ENCODE measurements around the gene NFATC1.

Gene NFATC1

DNA sequence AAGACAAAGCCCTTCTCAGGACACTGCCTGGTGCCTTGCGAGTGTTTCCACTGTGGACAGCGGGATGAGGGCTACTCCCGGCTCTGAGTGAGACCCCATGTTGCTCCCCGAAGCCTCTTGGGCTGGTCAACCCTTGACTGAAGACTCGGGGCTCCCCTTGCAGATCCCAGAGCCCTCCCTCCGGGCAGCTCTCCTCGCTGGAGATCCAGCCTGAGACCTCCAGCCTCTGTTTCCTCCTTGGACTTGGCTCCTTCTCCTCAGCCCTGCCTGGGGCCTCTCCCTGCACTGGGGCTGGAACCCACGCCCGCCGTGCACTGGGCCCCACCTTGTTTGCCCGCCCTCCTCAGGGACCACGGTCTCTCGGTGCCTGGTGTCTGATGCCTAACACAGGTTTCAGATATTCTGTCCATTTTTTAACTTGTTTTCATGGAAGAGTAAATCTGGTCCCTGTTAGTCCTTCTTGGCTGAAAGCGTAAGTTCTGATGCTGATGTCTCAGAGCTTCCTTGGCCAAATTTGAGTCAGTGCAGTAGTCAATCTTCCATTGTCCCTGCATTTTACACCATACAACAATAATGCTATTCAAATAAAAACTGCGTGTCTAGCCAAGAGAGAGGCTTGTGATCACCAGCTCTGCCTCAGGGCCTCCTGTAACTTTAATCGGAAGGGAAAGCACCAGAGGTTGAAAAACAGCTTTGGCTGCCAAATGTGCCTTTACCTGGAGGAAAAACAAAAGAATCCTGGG, 144.6 kb downstream of the NFATC1 start:
- no peak for DNase-seq (ENCODE audit: low read depth)

DNA sequence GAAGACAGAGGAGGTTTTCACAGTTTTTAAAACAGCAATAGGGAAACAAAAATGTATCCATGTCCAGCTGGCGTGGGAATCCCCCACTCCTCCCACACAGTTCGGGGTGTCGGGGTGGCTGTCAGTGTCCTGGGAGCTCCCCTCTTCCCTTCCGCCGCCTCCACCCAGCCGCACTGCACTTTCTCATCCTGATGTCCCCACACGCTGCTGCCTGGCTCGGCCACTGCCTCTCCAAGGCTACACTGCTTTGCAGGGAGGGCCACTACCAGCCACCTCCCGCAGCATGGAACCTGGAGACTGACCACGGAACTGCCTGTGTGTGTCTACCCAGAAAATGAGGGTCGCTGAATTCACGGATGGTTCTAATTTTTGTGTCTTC, 145.2 kb downstream of the NFATC1 start:
- no peak for DNase-seq (ENCODE audit: low read depth)

DNA sequence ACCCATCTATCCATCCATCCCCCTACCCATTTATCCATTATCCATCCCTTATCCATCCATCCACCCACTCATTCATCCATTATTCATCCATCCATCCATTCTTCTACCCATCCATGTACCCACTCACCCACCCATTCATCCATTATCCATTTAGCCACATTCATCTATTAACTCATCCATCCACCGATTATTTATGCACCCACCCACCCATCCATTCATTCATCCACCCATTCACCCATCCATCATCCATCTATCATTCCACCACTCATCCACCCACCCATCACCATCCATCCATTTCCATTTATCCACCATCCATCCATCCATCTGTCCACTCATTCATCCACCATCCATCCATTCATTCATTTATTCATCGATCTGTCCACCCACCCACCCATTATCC, 146.5 kb downstream of the NFATC1 start:
- no peak for DNase-seq (ENCODE audit: low read depth)

DNA sequence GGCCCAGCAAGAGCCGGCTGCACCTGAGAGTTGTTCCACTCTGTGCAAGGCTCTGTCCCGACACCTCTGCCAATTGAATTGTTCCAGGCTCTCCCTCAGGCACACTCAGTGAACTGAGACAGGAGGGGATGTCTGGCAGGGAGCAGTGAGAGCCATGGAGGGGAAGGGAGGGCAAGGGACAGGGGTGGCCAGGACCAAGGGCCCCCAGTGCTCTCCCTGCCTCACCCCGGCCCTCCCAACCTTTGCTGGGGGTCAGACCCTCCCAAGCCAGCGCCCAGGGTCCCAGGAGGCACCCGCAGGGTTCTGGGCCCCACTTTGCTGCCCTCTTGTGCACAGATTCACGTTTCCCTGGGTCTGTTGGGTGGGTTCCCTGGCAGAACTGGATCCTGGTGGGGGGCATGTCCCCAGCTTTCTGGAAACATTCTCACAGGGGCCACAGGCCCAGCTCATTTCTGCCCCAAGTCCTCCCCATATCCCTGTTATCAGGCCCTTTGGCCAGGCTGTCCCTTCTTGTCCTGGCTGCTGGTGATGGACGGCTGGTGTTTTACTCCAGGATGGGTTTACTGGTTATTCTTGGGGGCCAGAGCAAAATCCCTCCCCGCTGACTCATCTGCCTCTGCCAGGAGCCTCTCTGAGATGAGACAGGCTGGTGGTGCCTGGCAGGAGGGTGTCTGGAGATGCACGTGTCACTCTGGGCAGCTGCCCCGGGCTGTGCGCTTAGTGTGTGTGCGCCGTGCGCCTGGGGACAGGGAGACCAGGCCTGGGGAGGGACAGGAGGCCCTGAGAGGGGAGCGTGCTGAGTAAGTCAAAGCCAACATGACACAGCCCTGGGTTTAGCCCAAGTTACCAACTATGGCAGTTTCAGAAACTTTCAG, 147.4 kb downstream of the NFATC1 start:
- no peak for DNase-seq (ENCODE audit: low read depth)

DNA sequence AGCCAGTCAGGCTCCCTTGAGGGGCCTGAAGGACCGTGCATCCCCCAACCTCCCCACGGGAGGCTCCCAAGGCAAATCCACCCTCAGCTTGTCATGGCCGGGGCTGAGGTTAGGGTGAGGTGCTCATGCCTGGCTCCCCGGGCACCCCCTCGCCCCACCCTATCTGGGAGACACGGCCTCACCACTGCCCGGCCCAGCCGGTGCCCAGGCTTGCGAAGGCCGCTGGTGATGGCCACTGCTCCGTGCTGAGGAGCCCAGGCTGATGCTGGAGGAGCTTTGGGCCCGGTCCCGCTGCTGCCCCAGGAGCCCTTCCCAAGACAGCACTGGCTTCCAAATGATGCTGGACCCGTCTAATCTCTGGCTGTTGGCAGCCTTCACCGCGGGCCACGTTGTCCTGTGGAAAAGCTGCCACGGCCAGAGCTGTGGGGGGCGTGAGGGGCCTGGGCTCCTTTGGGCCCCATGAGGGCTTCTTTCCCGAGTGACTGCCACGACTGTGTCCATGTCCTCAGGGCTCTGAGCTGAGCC, 148.2 kb downstream of the NFATC1 start:
- no peak for DNase-seq (ENCODE audit: low read depth)

DNA sequence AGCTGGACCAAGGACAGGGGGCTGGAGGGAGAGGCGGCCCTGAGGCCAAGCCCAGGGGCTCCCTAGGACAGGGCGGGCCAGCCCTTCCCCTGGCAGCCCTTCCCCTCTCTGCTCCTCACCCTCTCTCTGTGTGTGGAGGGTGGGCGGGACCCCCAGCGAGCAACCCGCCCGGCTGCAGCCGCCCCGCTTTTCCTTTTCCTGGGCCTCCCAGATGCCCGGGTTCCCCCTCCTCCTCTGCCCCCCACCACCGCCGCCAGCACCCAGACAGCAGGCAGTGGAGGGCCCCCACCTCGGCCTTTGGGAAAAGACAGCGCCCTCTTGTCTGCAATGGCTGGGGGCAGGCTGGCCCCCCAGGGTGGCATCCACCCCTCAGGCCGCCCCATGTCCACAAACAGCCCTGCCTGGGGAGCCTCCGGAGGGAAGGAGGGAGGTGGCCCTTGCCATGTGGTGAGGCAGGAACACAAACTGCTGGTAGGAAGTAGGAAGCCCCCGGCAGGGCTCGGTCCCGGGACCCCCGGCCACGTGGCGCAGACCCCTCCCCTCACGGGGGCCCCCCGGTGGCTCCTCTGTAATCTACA, 148.7 kb downstream of the NFATC1 start:
- DNase-seq (ENCODE audit: low read depth): no peak

DNA sequence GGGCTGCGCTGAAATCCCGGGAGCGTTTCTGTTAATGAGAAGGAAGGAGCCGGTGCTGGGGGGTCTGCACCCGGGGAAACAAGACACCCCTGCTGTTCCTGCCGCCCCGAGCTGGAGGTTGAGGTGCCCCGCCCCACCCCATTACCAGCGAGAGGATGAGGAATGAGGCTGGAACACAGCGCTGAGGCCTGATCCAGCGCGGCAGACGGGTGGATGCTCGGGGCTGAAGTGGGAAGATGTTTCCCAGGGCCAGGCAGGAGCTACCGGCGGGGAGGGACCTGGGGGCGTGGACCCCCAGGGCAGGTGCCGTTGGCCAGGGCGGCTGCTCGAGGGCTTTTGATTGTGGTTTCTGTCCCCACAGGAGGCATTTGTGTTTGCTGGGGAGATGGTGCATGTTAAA, 149.5 kb downstream of the NFATC1 start:
- DNase-seq (ENCODE audit: low read depth): no peak

DNA sequence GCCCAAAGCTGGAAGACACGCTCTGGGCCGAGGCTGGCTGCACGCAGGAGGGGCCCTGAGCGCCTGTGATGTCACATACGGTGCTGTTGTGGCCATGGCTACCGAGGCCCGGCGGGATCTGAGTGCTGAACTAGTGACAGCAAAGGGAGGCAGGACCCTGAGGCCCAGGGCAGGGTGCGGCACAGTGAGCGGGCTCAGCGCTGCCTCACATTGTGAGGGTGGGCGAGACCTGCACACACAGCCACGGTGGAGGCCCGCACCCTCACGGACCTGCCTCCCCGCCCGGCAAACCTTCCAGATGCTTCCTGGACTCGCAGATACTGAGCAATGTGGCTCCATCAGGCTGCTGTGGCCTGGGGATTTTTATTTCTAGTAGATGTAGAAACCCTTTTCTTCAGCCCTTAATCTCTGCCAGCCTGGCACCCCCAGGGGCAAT, 150.0 kb downstream of the NFATC1 start:
- no peak for DNase-seq (ENCODE audit: low read depth)

DNA sequence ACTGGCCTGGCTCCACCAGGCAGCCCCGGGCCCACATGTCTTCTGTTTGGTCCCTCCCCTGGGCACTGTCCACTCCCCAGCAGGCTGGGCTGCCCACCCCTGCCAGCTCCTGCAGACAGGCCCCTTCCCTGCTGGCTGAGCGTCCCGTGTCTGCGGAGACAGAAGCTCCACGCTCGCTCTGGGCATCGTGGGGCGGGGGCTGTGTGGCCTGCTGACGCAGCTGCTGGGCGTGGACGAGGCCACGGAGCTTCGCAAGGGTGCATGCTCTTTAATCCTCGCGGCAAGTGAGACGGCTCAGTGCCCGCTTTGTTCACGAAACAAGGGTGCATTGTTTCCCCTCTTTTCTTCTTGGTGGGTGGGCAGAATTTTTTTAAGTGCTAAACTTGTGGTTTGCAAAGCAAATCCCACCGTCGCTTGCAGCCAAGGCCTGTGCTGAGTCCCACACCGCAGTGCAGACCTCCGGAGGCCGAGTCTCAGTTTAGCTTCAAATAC, 151.1 kb downstream of the NFATC1 start:
- no peak for DNase-seq (ENCODE audit: low read depth)

DNA sequence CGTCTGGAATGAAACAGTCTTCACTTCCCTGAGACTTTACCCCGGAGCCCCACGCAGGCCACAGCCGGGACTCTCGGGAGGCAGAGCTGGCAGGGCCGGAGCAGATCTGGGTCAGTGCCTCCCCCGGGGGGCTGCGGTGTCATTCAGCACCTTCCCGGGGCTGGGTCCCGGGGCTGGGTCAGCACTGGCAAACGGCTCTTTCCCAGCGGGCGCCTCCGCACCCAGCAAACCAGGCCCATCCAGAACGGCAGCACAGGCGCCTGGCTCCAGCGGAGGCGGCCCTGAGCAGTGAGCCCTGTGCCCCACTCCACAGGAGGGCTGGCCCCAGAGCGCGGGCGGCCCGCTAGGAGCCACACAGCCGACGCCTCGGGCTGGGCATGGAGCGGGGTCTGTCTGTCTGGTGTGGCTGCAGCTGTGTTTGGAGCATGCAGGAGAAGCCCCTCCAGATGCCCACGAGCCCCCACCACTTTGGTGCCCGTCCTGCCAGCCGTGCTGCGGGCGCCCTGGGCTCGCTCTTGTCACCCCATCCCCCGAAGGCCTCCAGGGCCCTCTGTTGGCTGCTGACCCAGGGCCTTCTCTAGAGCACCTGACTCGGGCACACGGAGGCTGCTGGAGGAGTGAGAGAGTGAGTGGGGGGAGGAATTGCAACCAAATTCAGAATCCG, 151.8 kb downstream of the NFATC1 start:
- DNase-seq (ENCODE audit: low read depth): no peak

DNA sequence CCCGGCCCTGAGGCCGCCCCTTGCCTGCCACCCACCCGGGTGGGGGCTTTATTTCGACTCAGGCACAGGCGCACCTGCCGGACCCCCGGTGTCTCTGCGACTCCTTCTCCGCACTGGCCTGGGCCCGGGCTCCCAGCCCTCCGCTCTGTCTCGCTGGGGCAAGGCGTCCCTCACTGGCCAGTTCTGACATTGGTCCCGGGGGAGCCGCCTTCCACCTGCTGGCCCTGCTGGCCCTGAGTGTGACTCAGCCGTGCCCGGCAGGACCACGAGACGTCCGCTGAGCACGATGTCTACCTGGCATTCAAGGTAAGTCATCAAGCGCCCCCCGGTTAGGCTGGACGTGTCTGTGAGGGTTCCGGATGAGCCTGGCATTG, 152.3 kb downstream of the NFATC1 start:
- DNase-seq (ENCODE audit: low read depth): no peak

DNA sequence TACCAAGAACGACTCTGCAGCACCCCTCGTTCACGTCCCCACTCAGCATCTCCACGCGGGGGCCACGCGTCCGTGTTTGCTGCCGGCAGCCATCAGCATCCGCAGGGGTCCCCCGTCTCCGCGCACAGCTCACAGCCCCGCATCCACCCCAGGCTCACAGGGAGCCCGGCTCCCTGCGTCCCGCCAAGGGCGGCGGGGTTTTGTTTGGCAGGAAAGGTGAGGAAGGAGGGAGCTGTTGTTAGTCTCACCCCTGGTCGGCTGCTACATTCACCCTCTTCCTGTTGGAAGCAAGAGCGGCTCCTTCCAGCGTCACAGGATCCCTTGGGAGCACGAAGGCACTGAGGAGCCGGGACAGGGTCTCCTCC, 152.9 kb downstream of the NFATC1 start:
- DNase-seq (ENCODE audit: low read depth): no peak

DNA sequence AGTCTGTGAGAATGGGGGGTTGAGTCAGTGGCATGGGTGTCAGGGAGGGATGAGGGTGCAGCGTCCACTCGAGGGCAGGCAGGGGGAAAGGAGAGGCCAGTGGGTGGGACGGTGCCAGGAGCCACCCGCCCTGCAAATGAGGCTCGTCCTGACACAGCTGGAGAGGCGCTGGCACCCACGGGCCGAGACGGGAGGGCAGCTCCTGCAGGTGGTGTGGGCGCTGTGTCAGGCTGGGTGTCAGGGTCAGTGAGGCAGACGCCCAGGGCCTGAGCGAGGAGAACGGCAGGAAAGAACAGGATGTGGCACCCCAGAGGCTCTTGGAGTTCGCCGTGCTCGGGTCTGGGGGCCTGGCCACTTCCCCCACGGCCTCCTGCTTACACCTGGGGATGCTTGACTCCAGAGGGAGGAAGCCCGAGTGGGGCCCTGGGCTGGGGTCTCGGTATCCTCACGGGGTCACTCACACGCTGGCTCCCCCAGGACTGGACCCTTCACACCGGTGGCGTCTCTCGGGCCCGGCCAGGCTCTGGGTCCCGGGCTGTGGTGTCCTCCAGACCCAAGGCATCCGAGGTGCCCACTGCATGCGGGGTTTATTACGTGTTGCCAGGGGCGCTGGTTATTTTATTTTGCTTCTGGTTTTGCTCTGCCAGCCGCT, 153.4 kb downstream of the NFATC1 start:
- DNase-seq (ENCODE audit: low read depth): no peak

DNA sequence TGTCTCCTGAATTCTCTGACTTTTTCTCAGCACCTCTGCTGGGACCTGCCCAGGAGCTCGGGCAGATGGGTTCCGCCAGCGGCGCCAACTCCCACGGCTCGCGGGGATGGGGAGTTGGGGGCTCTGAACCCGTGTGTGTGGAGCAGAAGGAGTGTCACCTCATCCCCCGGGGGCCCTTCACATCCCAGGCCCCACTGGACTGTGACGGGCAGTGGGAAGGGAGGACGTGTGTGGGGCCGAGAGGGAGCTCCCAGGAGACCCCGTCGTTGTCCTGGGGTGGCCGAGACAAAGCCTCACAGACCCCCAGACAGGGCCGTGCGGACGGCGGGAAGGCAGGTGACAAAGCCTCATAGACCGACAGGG, 153.9 kb downstream of the NFATC1 start:
- DNase-seq (ENCODE audit: low read depth): no peak

DNA sequence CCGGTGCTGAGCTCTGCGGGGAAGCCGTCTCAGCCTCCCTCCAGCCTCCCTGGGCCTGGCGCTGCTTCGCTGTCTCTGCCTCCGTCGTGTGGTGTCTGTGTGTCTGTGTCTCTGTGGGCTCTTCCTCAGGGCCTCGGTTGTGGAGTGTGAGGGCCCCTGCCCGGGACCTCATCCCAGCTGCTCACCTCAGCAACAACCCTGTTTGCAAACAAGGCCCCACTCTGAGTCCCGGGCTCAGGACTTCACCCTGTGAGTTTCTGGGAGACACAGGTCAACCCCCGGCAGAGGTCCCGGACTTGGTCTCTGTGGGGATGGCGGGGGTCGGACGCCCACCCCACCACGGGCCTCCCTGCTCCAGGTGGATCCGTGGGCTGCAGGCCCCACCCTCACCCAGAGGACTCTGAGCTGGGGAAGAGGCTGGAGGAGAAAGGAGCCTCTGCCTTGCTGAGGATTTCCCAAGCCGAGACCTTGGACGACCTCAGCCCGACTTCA, 156.5 kb downstream of the NFATC1 start:
- no peak for DNase-seq (ENCODE audit: low read depth)

DNA sequence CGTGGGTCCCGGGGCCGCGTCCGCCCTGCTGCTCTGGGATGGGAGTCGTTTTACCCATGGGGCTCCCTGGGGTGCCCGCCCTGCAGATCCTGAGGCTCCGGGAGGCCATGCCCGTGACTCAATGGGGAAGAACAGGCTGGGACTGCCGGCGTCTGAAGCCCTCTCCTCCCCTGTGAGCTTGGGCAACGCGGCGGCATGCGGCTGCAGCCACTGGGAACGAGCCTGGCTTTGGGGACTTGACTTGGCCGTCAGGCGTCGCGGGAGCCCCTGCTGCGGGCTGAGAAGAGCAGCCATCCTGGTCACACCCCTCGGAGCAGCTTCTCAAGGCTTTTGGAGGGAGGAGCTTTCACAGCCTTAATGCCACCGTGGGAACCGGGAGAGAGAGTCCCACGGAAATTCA, 157.0 kb downstream of the NFATC1 start:
- no peak for DNase-seq (ENCODE audit: low read depth)

DNA sequence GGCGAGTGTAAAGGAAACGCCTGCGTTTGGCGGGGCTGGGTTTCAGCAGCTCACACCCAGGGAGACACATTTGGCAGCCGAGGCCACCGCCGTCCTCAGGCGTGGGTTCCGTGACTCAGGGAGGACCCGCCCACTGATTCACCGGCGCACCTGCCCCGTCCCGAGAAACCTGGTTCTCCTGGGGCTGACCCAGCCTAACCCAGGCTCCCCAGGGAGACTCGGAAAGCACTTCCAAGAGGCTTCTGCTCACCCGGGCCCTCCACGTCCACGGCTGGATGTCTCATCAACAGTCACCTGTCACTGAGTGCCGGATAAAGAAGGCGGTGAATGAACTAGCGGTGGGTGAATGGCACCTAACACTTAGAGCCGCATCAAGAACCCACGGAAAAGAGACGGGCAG, 157.4 kb downstream of the NFATC1 start:
- DNase-seq (ENCODE audit: low read depth): no peak

DNA sequence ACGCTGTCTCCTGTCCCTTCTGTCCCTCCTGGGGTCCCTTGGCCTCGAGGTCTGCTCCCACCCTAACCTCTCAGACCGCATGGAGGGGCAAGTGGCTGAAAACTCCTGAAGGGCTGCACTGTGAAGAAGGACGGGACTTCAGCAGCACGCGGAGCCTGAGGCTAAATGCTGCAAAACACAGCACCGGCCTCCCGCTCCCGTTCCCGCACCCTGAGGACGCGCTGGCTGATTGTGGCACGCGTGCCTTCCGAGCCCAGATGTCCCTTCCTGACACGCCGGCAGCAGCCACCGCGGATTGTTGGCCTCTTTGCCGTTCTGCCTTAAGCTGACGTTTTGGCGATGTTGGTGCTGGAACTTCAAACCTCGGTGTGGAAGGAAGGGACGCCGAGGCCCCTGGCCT, 158.0 kb downstream of the NFATC1 start:
- no peak for DNase-seq (ENCODE audit: low read depth)

DNA sequence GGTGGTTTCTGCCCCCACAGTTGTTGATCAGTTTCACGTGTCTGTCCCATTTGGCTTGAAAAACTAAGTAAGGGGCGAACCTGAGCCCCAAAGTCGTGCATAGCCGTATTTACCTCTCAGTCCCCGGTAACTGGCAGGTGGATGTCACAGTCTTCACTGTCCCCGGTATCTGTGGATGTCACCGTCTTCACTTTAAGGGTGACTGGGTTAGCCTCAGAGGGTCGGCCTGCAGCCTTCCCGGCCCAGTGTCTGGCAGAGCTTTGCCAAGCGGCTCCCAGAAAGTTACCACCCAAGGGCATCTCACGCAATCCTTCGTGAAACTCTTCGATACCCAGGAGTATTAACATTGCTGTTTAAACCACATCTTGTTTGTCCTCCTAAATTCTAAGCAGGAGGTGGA, 158.6 kb downstream of the NFATC1 start:
- no peak for DNase-seq (ENCODE audit: low read depth)

DNA sequence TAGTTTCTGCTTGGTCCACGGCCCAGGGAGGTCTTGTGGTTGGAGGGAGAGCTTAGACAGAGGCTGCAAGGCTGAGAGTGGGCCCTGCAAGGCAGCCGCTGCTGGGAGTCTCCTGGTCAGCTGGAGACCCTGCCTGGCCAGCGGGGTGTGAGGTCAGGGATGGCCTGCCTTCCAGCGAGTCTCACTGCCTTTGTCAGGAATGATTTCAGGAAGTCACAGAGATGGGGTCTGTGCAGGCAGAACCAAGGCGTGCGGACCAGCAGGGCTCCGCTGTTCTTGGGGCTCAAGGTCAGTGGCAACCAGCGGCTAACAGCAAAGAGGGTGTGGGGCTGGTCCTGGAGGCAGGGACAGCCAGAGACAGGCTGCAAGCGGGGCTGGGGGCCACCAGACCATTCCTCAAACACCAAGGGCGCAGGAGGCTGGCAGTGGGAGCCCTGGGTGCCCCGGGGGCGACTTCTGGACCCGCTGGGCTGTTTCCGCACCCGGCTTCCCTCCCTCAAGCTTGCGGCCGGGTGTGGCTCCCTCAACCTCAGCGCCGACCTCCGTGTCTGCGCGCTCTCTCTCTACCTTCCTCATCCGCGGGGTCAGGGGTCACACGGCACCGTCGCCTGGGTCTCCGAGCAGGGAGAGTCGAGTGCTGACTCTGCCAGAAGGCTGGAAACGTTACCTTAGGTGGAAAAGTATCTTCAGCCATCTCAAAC, 159.4 kb downstream of the NFATC1 start:
- DNase-seq (ENCODE audit: low read depth): no peak

DNA sequence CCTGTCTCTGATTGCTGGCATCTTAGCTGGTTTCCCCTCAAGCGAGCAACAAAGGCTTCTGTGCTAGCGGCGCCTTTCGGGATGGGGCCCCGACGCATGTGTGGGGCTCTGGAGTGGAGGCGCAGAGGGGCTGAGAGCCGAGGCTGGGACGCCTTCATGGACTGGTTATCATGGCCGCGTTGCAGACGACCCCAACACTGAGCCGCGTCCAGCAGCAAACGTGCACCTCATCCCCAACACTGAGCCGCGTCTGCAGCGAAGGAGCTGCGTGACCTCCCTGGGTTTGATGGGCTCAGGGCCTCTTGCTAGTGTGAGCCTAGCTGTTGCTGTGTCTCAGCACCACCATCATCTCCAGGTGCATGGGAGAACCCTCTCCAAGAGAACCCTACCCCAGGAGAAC, 160.2 kb downstream of the NFATC1 start:
- DNase-seq (ENCODE audit: low read depth): no peak
